Muscle of arm (tissue), 12 donors: ENCODE measurements around the gene SEC14L1. TPM values are rescaled to one million over a fixed set of nuclear protein-coding genes. Genes with fewer than 3 reads are reported as not detected.
A peak's percentile ranks its signal among the peaks of the same experiment; 100 is the strongest.

Experiments
- DNase-seq: peaks from one replicate; pipeline ENCODE4 v3.0.0-alpha.2; 2013
- polyA plus RNA-seq, 12 donors: library from polyadenylated mRNA; unstranded; fragments of 120-200 nt; gene quantifications; one replicate each; pipeline ENCODE4 v1.2.1, GENCODE V29; 2013; ENCODE audit not compliant: insufficient read length in 12 of 12

Gene SEC14L1
- polyA plus RNA-seq, 12 donors: 69.6 to 104 (median 85.4) TPM; not detected in 1

DNA sequence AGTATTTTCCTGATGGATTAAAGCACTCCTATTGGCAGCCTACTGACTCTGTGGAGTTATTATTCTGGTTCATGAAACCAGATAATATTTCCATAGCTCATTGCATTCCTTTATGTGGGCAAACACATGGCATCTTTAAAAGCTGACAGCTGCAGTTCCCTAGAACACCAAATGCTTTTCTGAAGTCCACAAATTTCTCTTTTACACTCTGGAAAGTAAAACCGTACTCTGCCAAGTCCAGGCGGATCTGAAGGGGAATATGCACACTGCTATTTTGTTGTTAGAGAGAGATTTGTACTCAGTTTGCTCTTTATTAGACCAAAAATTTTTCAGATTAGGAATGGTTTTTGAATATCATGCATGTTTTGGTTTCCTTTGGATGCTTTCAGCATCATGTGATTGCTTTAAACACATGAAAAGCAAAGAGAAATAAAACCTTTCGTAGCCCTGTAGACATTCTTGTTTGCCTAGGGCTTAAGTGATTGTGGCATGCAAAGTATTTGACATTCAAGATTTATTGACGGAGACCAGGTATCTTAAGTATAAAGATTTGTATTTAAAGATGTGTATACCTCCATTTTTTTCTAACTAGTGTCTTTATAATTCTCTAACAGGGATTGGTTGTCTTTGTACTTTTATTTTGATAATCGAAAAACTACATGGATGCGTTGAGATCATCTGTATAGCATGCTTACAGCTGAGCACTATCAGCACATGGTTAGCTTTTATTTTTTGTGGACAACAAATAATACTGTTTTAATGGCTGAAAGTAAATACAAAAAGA, 19.5 kb downstream of the SEC14L1 start:
- peak; percentile 43 for DNase-seq

DNA sequence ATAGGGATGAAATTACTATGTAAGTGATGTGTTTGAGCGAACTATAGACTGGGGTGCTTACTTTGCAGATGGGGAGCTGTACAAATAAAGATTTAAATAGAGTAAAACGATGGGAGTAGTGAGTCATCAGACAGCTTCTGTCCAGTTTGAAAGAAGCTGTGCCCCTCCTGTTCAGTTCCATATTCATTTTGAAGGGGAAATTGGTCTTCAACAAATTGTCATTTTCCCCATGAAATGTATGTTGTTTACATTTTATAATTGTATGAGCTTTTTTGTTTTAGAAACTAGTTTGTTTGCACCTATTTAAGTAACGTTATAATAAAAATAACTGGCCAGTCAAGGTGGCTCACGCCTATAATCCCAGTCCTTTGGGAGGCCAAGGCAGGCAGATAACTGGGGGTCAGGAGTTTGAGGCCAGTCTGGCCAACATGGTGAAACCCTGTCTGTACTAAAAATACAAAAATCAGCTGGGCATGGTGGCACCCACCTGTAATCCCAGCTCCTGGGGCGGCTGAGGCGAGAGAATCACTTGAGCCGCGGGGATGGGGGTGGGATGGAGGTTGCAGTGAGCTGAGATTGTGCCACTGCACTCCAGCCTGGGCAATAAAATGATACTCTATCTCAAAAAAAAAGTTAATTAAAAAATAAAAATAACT, 20.2 kb downstream of the SEC14L1 start:
- no peak for DNase-seq

DNA sequence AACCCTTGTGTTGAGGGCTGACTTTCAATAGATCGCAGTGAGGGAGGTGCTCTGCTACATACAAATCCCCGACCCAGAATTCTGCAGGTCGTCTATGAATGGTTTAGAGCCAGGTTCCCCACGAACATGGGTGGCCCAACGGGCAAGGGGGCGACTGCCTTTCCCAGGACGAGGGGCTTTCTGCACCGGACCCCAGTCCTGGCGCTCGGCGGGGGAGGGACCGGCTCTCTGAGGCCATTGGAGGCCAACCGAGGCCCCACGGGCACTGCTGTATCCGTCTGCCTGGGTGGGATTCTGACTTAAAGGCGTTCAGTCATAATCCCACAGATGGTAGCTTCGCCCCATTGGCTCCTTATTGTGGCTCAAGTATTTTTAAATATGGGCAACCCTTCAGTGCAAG, 21.2 kb downstream of the SEC14L1 start:
- no peak for DNase-seq

DNA sequence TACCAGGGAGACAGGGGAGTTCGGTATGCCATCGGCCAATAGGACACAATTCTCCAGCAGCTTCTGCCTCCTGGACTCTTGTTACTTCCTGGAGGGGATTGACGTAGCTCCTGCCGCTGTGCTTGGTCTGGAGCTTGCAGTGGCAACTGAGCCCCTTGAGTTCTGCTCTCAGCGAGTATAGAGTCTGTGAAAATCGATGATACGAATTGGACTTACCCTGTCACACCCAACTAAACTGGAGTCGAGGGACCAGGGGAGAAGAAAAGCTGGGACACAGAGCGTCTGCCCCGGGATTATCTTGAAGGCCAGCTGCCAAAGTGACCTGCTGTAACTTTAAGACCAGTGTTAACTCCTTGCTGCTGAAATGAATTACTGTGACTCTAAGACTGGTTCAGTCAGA, 22.2 kb downstream of the SEC14L1 start:
- peak; percentile 39 for DNase-seq

DNA sequence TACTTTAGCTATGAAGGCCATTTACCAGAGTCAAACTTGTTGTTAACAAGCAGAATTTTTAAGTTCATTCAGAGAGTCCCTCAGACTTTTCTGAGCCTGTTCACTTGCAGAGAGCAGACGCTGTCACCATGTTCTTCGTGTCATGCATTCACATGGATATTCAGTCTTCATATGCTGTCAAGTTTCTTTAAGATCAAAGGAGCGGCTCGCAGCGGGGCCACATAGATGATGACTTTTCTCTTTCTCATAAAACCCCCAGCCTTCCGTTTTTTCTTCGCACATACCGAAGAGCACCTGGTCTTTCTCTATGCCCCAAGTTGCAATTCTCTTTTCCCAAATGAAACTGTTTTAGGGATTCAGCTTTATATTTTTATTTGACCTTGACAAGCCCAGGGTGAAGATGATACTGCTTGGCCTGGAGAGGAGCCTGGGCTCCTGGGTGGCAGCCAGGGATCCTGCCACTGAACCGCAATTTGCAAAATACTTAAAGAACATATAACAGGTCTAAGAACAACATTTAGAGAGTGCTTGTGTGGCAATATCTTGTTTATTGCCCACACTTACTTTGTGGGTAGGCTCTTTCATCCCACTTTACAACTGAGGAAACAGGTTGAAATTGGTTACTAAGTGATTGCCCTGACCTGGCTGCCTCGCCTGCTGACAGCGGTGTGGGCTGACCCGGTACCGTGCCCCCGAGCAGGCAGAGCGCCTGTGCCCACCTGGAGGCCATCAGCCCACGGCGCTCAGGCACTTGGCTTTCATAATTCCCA, 22.9 kb downstream of the SEC14L1 start:
- no peak for DNase-seq

DNA sequence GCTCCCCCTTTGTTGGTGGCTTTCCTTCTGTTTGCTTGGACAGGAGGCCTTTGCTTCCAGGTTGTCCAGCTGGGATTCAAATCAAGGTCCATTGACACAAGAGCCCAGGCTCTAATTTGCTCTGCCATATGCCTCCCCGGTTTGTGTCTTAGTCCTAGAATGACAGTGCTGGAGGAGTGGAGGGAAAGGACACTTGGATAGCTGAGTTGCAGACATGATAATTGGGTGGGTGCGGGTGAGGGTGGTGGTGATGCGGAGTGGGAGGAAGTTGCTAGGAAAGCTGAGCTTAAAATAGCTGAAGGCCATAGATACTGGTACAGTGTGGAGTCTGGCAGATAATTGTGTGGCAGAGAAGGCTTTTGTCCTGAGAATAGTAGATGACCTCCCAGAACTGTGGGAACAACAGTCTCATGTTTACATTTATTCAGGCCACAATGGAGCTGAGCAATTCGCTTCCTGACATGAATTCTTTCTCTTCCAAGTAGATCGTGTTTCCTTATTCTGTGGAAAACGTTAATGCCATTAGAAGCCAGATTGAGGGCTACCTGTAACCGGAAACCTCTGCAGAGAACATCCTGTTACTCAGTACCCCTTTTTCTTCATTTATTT, 23.8 kb downstream of the SEC14L1 start:
- DNase-seq: no peak

DNA sequence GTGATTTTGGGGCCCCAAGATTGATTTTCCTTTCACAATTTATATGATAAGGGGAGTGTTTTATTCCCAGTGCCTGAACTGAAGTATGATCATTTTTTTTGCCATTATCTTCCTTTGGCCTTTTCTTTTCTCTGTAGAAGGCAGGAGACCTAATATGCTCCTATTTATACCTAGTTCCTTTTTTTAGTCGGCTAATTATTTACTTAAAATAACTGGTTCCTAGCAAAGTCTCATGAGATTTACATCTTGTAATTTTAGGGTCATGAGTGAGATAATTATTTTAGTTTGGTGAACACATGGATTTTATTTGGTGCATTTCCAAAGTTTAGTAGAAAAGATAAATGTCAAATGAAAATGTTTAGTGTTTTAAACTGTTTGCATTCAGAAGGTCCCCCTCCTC, 24.8 kb downstream of the SEC14L1 start:
- no peak for DNase-seq

DNA sequence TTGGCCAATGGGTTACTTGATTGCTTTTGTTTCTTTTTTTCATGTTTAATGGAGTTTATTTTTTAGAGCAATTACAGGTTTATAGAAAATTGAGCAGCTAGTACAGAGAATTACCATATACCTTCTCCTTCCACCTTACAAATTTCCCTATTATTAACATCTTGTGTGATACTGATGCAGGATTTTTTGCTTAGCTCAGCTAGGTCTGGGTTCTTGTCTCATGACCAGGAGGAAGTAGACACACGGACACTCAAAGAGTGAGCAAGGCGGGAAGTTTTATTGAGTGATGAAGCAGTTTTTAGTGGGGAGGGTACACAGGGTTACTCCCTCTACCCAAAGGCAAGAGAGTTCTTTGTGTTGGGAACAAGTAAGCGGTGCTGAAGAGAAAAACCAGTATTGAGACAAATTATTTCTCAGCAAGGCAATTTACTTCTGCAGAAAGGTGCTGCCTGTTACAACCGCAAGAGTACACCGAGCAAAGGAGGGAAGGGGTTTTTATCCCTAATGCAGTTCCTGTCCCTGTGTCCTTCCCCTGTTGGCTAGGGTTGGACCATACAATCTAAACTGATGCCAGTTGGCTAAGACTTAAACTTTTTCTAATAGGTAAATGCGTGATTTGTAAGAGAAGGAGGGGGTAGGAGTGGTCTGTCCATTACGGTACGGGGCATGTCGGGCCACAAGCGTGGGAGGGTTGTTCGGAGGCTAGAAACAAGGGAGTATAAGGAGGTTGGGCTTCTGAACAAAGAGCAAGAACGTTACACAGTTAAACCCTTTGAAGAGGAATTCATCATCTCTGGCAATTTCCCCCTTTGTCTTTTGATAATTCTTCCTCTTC, 26.9 kb downstream of the SEC14L1 start:
- DNase-seq: no peak

DNA sequence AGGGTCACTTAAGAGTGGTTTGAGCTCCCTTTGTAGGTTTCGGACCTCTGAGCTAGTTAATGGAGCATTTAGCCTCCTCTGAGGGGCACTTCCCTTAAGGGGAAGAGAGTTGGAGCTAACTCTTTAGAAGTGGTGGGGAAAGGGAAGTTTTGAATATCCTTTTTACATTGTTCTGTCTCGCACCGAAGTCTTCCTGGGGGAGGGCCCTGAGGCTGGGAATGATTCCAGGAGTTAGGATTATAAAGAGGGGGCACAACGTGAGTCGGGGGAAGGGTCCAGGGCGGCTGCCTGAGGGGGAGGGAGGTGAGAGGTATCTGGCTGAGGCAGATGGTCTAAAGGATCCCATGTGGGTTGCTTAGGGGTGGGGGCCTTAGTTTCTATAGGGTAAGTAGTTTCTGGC, 32.3 kb downstream of the SEC14L1 start:
- no peak for DNase-seq

DNA sequence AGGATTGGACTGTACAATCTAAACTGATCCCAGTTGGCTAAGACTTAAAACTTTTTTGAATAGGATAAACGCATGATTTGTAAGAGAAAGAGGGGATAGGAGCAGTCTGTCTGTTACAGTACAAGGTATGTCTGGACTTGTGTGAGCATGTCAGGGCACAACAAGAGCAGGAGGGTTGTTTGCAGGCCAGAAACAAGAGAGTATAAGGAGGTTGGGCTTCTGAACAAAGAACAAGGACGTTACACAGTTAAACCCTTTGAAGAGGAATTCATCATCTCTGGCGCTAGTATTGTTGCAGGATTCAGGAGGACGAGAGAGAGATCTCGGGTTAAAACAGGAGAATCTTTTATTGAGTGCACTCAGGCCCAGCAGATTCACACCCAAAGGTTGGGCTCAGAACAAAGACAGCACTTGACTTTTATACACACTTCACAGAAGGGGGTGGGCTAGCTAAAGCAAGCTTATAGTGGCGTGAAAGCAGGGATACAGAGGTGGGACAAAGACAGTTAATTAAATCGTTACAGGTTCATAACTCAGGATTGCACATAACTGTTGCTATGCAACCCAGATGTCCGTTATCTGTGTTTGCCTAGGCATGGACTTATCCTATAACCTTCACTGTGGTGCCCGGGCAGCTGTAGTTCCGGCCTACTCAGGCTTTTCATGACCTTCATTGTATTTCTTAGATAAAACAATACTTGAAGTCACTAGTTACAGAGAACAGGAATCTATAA, 34.3 kb downstream of the SEC14L1 start:
- DNase-seq: no peak

DNA sequence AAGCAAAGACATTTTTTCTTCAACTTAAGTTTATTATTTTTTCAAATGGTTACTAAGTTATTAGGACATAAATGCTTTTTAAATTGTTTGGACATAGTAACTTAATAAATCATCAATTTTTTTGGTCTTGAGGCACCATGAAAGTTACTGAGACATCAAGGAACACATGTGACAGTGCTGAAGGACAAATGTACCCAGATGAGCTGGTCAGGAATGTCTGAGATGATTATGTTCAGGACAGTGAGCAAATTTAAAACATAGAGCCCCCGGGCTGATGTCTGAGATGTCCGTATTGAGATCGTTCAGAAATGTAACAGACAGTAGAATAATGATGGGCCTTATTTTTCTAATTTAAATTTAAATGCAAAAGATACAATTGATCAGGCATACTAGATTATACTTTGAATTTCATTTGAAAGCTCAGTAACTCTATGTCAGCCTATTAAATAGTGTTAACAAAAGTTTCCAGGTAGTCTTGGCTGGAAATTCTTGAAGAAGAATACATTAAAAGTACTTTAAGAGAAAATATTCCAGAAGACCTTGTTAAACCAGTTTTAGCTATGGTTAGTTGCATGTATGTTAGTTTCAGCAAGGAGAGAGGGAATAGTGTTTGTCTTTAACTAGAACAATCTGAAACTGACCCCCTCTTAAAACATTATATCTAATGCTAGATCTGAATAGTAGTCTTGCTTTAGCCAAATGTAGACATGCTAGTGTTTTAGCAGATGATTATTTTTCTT, 36.4 kb downstream of the SEC14L1 start:
- DNase-seq: no peak

DNA sequence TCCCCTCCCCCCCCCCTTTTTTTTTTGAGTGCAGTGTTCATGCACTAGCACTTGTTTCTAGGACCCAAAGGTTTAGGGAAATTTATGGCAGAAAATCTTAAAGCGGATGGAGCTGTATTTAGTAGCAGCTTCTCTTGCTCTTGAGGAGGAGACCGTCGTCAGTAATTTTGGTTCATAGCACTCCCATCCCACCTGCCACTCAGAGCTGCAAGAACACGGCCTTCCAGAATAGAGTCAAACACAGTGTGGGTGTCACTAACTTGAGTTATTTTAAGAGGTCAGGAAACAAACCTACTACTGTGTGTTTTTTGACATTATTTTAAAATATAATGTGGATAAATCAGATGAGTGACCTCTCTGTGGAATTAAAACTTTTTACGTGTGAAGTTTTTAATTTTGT, 37.3 kb downstream of the SEC14L1 start:
- no peak for DNase-seq

DNA sequence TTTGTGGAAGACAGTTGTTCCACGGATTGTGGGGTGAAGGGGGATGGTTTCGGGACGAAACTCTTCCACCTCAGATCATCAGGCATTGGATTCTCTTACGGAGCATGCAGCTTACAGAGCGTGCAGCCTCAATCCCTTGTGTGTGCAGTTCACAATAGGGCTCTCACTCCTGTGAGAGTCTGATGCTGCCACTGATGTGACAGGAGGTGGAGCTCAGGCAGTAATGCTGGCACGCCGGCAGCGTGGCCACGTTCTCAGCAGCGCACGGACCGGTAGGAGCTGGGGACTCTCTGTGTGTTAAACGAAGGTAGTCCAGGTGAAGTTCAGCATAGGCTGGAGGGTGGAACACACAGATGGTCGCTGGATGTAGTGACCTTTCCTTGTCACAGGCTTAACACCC, 37.8 kb downstream of the SEC14L1 start:
- no peak for DNase-seq

DNA sequence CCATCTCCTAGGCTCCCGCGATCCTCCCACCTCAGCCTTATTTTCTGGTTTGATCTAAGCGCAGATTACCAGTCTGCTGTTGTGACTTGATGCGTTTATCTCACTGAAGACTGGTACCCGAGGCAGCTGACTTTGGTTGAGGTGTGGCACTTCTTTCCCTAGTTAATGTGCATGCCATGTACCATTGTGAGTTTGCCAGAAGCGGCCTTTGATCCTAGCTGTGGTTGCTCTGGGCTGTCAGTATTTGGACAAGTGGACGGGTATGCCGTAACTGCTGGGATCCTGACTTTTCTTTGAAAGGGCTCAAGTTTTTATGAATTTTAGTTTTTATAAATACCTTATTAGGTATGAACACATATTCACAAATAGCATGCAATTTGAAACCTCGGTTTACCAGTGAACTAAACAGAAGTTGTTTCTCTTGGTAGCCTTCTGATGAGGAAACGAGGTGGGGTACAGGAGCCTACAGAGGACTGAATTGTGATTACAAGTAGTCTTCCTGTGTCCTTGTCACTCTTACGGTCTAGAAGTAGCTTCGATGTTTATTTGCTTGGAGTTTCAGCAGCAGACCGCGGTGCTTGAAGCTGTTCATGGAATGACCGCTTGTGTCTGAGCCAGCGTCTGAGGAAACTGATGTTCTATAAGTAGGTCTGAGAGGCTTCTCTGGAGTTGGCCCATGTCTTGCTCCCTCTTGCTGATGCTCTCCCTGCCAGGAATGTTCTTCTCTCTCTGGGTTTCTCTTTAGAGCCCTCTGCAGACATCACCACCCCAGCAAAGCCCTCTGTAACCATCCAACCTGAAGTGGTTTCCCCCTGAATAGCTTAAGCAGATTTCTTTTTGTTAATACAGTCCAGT, 40.0 kb downstream of the SEC14L1 start:
- DNase-seq: no peak

DNA sequence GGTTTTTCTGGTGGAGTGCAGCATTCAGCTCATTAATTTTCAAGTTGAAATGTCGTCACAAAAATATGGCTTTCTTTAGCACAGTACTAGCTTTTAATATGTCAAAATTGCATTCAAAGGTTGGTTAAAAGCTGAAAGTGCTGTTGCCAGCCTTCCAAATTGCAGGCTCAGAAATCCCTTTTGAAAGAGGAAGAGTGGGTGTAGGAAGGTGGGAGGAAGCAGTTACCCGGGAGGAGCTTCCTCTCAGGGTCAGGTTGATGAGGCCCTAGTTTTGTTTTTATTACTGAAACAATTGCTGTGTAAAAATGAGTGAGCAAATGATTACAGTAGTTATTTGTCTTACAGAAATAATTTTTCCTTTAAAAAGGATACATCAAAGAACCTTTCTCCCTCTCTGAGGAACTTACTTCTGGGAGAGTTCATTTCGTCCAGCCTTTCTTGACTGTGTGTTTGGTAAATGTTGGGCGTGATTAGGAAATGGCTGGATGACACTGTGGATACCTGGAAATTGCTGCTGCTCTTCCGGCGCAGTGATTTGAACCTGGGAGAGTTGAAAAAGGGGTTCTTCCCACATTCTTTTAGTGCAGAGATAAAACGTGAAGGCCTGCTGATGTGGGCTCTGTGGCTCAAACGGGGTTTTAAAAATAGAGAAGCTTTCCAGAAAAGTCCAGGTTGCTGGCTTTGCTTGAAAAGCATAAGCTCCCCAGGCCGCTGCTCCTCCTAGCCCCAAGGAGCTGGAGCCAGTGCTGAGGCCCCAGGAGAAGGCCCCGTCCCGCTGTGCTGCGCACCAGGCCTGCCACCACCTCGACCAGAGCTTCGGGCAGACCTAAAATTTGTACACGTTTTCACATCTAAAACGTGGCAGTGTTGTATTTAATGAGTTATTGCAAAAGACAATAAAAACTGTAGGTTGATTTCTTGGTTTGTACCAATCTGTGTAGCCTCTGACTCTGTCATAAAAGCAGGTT, 41.7 kb downstream of the SEC14L1 start:
- DNase-seq: no peak

DNA sequence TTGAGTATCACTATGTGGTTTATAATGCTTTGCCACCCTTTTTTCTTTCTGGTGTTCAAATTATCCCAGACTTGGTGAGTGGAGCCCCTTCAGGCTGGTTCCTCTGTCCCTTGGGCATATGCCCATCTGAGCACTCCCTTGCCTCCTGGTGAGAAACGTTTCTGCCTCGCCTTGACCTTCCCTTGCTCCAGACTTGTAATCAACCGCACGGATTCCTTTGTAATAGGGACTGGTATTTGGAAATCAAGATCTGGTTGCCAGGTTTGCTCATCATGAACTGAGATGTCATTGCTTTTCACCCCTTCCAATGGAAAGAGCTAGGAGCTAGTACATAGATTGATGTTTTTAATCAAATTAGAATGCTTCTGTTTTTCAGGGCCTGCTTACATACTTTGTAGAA, 43.7 kb downstream of the SEC14L1 start:
- no peak for DNase-seq

DNA sequence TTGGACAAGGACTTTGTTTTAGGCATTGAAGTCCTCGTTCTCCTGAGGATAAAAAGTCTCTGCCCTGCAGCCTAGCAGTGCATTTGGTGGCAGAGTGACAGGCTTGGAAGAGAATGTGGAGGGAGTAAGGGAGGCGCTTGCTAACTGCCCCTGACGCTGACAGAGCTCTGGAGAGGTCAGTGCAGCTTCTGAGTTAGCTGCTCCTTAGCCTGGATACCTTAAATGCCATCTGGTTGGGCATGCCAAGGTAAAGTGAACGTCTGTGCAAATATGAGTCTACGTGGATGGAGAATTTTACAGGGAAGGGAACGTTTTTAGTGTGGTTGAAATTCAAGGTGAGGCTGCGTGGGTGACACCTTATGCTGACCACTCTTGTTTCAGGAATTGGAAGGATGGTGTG, 44.4 kb downstream of the SEC14L1 start:
- no peak for DNase-seq

DNA sequence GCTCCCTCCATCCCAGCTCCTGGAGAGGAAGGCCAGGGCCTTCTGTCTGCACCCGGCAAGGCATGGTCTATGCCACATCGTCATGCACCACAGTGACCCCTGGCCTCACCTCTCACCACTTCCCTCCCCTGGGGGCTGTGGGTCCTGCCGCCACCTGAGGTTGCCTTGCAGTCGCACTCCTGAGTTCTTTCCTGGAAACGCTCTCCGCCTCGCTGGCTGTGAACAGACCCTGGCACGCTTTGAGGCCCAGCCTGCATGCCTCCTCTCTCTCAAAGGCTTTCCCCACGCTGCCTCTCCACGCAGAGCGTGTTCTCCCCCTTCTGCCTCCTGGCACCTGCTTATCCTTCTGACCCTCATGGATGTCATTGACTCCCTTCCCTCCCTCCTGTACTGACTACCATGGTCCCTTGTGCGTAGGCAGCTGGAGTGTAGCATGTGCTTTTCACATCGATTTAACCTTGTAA, 45.4 kb downstream of the SEC14L1 start:
- DNase-seq: no peak
